Muscle of leg (tissue), 16 donors: ENCODE measurements around the gene SLAMF6. TPM values are rescaled to one million over a fixed set of nuclear protein-coding genes. Genes with fewer than 3 reads are reported as not detected.
"Not testable (repeated sequence)": the region's sequence is repeated elsewhere in the genome, so short reads cannot be mapped to it uniquely, and the experiment has no call there.

Source experiments
- DNase-seq: peaks from one replicate; pipeline ENCODE4 v3.0.0; 2013
- H3K27ac ChIP-seq: one replicate; pipeline ENCODE4 v1.5.1; 2013; ENCODE audit warnings: mild to moderate bottlenecking, low read length, control low read depth
- H3K27me3 ChIP-seq: one replicate; pipeline ENCODE4 v1.6.1; 2013; ENCODE audit warnings: low read length; ENCODE audit not compliant: control insufficient read depth, insufficient read depth
- H3K36me3 ChIP-seq: one replicate; pipeline ENCODE4 v1.6.1; 2013; ENCODE audit warnings: low read length; ENCODE audit not compliant: control insufficient read depth, insufficient read depth
- H3K4me1 ChIP-seq: one replicate; pipeline ENCODE4 v1.6.1; 2013; ENCODE audit warnings: low read length; ENCODE audit not compliant: control insufficient read depth, insufficient read depth
- H3K4me3 ChIP-seq: one replicate; pipeline ENCODE4 v1.5.1; 2013; ENCODE audit warnings: low read length, control low read depth
- H3K9me3 ChIP-seq: replicated peaks from 2 replicates; pipeline ENCODE4 v1.6.1; 2013; ENCODE audit warnings: low read depth, low read length; ENCODE audit not compliant: control insufficient read depth
- WGBS: methylation state at CpG from one replicate; pipeline ENCODE4 v1.1.5; 2013; ENCODE audit warnings: missing lambda C conversion rate; ENCODE audit not compliant: insufficient coverage; 5-methylcytosine and 5-hydroxymethylcytosine counted together
- long read RNA-seq, 11 donors: transcript quantifications; one replicate each; lab custom pipeline, GENCODE V29; 2026
- polyA plus RNA-seq, 8 donors: library from polyadenylated mRNA; unstranded; fragments of 120-200 nt; gene quantifications; one replicate each; pipeline versions ENCODE4 v1.2.1 to v1.2.3, GENCODE V29; 2013; ENCODE audit warnings: inconsistent platforms in 1 of 8, low replicate concordance in 1 of 8; ENCODE audit not compliant: insufficient read length in 8 of 8, insufficient read depth in 1 of 8
- total RNA-seq: library from RNA; stranded (reverse); fragments of 120-200 nt; gene quantifications from one replicate; pipeline ENCODE4 v1.2.4, GENCODE V29; 2013

Gene SLAMF6
- 0.13 TPM for total RNA-seq
- under 1 TPM; 0.08 to 0.16 (median 0.13) TPM for polyA plus RNA-seq
- long read RNA-seq, donor 1: 0 reads
- long read RNA-seq, donor 2: 0 reads
- long read RNA-seq, donor 3, partial matches to known transcripts: 0 of 1 reads
- long read RNA-seq, donor 3, other reads (novel, unspliced or antisense): 0 of 1 reads
- long read RNA-seq, donor 4: 0 reads
- long read RNA-seq, donor 5: 0 reads
- long read RNA-seq, donor 6: 0 reads
- long read RNA-seq, donor 7: 0 reads
- long read RNA-seq, donor 8: 0 reads
- long read RNA-seq, donor 9: 0 reads
- long read RNA-seq, donor 10: 0 reads
- long read RNA-seq, donor 11: 0 reads

- Histone ChIP-seq H3K27me3 (no peaks in the 10 kb centered on the region), H3K27ac (no peak within 1 kb of the TSS), H3K36me3 (no peaks in the 10 kb centered on the region), H3K4me3 (no peak within 1 kb of the TSS), H3K4me1 (no peaks in the 10 kb centered on the region), H3K9me3 (no peaks in the 10 kb centered on the region)
- no peak for DNase-seq
- 51% methylated on average over 4 of the region's 11 CpGs for WGBS
These were observed at the start of gene SLAMF6 for GRCh38 chr1:160522622-160523345. TSS of gene SLAMF6 (minus strand) at chr1:160523255. CDS start at chr1:160523192, 63 bp downstream.

- Histone ChIP-seq H3K9me3 (no peaks in the 10 kb centered on the region), H3K27ac (no peak overlapping the region), H3K4me3 (no peak overlapping the region), H3K4me1 (no peaks in the 10 kb centered on the region), H3K27me3 (no peaks in the 10 kb centered on the region), H3K36me3 (no peaks in the 10 kb centered on the region)
- DNase-seq: peak; percentile 13
- WGBS: 58% methylated on average over 2 of the region's 3 CpGs
These were observed 47.8 kb upstream of the SLAMF6 start for GRCh38 chr1:160570840-160571239.

GRCh38 chr1:160569806-160570205 lies 46.8 kb upstream of the SLAMF6 start:
- no peaks in the 10 kb centered on the region for H3K36me3 ChIP-seq
- no peak overlapping the region for H3K4me3 ChIP-seq
- H3K27ac ChIP-seq: no peak overlapping the region
- no peaks in the 10 kb centered on the region for H3K9me3 ChIP-seq
- no peaks in the 10 kb centered on the region for H3K27me3 ChIP-seq
- WGBS: 74% methylated on average over 2 of the region's 2 CpGs
- no peaks in the 10 kb centered on the region for H3K4me1 ChIP-seq
- DNase-seq: no peak

GRCh38 chr1:160567858-160568682 lies 45.0 kb upstream of the SLAMF6 start:
- Histone ChIP-seq H3K4me3 (no peak overlapping the region), H3K36me3 (no peaks in the 10 kb centered on the region), H3K27me3 (no peaks in the 10 kb centered on the region), H3K9me3 (no peaks in the 10 kb centered on the region), H3K4me1 (no peaks in the 10 kb centered on the region), H3K27ac (no peak overlapping the region)
- no peak for DNase-seq
- 80% methylated on average over 2 of the region's 8 CpGs for WGBS

- WGBS: 50% methylated on average over 1 of the region's 5 CpGs
- no peaks in the 10 kb centered on the region for H3K4me1 ChIP-seq
These were observed 44.3 kb upstream of the SLAMF6 start for GRCh38 chr1:160567341-160567740.

DNA sequence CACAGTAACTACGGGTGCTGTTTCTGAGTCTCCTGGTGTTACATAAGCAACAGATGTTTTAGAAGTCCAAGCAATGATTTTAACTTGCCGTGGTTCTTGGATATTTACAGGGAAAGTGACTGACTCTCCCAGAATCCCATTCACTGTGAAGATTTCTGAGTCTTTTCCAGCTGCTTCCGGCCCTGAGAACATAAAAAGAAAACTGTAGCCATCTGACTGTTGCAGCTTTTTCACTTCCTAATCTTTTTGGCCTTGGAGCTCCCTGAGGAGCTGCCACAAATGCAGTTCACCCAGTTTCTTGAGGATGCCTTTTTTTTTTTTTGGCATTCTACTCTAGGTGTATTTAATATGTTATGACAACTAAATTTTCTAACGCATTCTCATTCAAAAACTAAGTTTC lies 42.5 kb upstream of the SLAMF6 start:
- peak; percentile 66 for DNase-seq
- Histone ChIP-seq H3K36me3 (no peaks in the 10 kb centered on the region), H3K27ac (no peak overlapping the region), H3K9me3 (no peaks in the 10 kb centered on the region), H3K27me3 (no peaks in the 10 kb centered on the region), H3K4me1 (no peaks in the 10 kb centered on the region), H3K4me3 (no peak overlapping the region)
- 29% methylated on average over 1 of the region's 4 CpGs for WGBS

More at GRCh38 chr1:160567341-160567740, 44.3 kb upstream of the SLAMF6 start:
- Histone ChIP-seq H3K27ac (no peak overlapping the region), H3K9me3 (no peaks in the 10 kb centered on the region), H3K36me3 (no peaks in the 10 kb centered on the region), H3K27me3 (no peaks in the 10 kb centered on the region), H3K4me3 (no peak overlapping the region)
- no peak for DNase-seq

- not testable (repeated sequence) for H3K36me3 ChIP-seq, H3K27ac ChIP-seq, H3K4me3 ChIP-seq, H3K4me1 ChIP-seq, DNase-seq, H3K27me3 ChIP-seq, H3K9me3 ChIP-seq
- WGBS: no CpG with 5 or more reads among the region's 1 CpG
These were observed 40.2 kb upstream of the SLAMF6 start for GRCh38 chr1:160563230-160563629.

DNA sequence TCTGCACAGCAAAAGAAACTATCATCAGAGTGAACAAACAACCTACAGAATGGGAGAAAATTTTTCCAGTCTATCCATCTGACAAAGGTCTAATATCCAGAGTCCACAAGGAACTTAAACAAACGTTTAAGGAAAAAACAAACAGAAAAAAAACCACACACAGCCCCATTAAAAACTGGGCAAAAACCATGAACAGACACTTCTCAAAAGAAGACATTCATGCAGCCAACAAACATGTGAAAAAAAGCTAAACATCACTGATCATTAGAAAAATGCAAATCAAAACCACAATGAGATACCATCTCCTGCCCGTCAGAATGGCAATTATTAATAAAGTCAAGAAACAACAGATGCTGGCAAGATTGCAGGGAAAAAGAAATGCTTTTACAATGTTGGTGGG lies 39.7 kb upstream of the SLAMF6 start:
- DNase-seq: not testable (repeated sequence)
- no CpG with 5 or more reads among the region's 2 CpGs for WGBS

GRCh38 chr1:160560806-160561205 lies 37.8 kb upstream of the SLAMF6 start:
- Histone ChIP-seq H3K4me1 (no peaks in the 10 kb centered on the region), H3K27ac (no peak overlapping the region)

More for the DNA sequence above, 39.7 kb upstream of the SLAMF6 start:
- not testable (repeated sequence) for H3K9me3 ChIP-seq, H3K4me1 ChIP-seq, H3K27me3 ChIP-seq, H3K4me3 ChIP-seq, H3K27ac ChIP-seq, H3K36me3 ChIP-seq

More at GRCh38 chr1:160560806-160561205, 37.8 kb upstream of the SLAMF6 start:
- Histone ChIP-seq H3K36me3 (no peaks in the 10 kb centered on the region), H3K9me3 (no peaks in the 10 kb centered on the region), H3K27me3 (no peaks in the 10 kb centered on the region), H3K4me3 (no peak overlapping the region)
- DNase-seq: no peak
